Lower leg skin (tissue), 3 donors: ENCODE results near the gene POTEI.
"Not testable (repeated sequence)": the region's sequence is repeated elsewhere in the genome, so short reads cannot be mapped to it uniquely, and the experiment has no call there.

Experiments
- POLR2A ChIP-seq, 2 donors: fragments of 450-650 bp; IDR thresholded peaks; one replicate each; pipeline ENCODE4 v1.6.1; 2016 to 2017; ENCODE audit warnings: antibody characterized with exemption in 2 of 2, mild to moderate bottlenecking in 1 of 2, moderate library complexity in 1 of 2
- TF ChIP-seq, protein P1 (sequence below), 3 donors: fragments of 450-650 bp; IDR thresholded peaks; one replicate each; pipeline ENCODE4 v1.5.1; 2016; ENCODE audit warnings: antibody characterized with exemption in 3 of 3, mild to moderate bottlenecking in 3 of 3, moderate library complexity in 2 of 3

DNA sequence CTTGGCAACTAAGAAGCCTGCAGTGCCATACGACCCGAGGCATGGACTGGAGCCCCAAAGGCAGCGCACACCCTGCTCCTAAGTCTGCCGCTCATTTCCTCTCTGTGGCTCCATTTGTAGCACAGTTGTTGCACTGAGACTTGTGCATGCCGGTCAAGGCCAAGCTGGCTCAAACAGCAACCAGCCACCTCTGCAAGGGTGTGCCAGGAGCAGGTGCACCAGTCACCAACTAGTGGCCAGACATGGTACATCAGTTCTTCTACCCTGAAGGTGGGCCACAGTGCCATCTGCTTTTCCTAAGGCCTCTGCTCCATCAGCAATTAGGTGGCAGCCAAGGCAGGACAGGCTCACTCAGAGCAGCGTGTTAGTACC lies 54.4 kb downstream of the POTEI start:
- not testable (repeated sequence) for TF ChIP-seq POLR2A (IDR thresholded peaks at IDR 0.05)
- TF ChIP-seq, protein P1, sequence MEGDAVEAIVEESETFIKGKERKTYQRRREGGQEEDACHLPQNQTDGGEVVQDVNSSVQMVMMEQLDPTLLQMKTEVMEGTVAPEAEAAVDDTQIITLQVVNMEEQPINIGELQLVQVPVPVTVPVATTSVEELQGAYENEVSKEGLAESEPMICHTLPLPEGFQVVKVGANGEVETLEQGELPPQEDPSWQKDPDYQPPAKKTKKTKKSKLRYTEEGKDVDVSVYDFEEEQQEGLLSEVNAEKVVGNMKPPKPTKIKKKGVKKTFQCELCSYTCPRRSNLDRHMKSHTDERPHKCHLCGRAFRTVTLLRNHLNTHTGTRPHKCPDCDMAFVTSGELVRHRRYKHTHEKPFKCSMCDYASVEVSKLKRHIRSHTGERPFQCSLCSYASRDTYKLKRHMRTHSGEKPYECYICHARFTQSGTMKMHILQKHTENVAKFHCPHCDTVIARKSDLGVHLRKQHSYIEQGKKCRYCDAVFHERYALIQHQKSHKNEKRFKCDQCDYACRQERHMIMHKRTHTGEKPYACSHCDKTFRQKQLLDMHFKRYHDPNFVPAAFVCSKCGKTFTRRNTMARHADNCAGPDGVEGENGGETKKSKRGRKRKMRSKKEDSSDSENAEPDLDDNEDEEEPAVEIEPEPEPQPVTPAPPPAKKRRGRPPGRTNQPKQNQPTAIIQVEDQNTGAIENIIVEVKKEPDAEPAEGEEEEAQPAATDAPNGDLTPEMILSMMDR (IDR thresholded peaks at IDR 0.05): not testable (repeated sequence)
